Measurements from ENCODE around the gene CNTN6.

- TF ChIP-seq REST (IDR thresholded peaks at IDR 0.05; ENCODE audit: insufficient read depth in 1 of 2, low read depth in 2 of 2, low read length in 2 of 2) (no peak), POLR2AphosphoS5 (IDR thresholded peaks at IDR 0.05; ENCODE audit: low read depth, low read length) (no peak), SIN3A (IDR thresholded peaks at IDR 0.05; ENCODE audit: borderline replicate concordance, insufficient read depth, low read length) (no peak)
These were observed 90.7 kb downstream of the CNTN6 start for GRCh38 chr3:1183320-1184048.
